Measurements from ENCODE around the gene NEDD4L.

NEDD4L gene

DNA sequence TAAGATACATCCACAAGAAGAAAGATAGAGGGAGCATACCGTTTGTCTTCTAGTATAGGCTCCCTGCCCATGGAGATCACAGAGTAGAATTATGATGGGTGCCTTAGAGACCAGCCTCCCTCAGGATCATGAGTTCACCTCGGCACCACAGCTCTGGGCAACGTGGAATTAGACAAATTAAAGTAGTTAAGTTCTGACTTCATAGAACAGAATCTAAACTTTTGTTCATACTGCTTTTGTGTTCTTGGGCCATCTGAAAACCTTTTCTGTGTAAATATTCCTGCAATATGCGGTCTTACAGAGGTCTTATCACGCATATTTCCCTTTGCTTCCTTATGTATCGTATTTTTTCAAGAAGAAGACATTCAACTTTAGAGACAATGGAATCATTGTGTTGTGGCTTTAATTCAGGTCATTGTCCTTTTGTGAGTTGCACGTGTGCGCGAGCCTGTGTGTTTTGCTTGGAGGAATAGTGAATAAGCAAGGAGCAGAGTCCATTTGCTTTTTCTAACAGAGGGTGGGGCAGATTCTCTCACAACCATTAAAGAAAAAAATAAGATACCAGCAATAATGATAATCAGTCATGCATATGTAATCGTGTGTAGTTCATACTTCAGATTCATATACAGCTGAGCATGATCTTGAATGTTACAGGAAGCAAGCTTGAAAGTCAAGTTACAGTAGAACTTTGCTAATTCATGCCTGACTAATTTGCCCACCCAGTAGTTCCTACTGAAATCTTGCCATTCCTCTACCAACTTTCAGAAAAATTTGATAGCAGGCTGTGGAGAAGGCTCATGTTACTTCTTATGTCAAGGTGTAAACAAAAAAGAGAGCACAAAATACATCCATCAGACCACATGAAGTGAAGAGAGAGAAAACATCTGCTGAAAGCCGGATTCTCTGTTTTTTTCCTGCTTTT, 243.6 kb downstream of the NEDD4L start:
- DNase-seq (ENCODE audit: low read depth in 3 of 3), result no peak

DNA sequence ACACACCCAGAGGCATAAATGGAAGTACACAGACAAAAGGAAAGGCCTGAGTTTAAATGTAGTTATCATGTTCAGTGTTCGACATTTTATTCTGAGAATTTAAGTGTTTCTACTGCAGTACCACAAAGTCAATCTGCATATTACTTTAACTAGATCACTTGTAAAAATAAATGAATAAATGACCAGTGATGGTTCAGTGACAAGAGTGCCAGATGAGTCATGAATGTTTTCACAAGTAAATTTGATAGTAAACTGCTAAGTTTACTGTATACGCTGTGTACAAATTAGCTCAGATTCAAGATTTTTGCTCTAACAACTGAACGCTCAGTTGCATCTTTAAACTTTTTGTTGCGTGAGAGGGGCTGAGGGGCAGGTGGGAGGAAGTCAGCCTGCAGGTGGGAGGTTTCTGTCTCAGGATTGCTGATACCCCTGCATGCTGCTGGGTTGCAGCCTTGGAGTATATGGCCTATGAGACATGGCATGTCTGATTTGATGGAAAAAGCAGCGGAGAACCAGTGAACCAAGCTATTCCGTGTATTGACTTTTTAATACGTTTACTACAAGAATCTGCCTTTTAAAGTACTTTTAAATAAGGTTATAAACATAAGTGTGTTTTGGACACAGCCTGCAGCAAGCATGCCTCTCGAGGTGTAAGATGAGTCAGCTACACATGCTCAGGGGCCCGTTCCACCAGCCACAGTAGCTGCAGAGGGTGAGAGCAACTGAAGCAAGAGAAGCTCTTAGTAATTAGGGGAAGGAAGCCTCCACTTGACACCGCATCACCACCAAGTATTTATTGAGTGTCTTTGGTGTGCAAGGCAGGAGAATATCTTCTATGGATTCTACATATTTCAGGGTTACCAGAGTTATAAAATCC, 245.1 kb downstream of the NEDD4L start:
- no peak for DNase-seq (ENCODE audit: low read depth in 3 of 3)

DNA sequence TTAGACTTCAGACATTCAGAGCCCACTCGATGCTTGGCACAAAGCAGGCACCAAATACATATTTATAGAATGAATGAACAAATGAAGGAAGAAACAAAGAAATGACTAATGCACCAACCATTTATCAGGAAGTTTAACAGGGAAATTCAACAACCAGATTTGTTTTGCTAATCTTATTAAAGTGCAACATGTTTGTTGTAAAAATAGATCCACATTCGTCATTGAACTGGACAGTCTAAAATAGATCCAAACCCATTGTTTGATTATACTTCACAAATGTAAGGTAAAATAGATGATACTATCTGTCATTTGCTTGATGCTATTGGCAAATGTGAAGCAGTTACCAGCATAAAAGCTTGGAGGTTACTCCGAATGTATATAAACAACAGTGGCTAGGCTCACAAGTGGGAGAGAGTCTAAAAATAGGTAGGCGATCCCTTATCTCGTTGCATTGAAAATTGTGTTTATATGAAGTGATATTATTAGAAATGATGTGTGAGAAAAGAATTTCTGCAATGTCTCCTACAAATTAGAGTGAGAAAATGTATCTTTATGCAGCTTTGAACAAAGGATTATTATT, 246.2 kb downstream of the NEDD4L start:
- DNase-seq (ENCODE audit: low read depth in 3 of 3), result no peak

DNA sequence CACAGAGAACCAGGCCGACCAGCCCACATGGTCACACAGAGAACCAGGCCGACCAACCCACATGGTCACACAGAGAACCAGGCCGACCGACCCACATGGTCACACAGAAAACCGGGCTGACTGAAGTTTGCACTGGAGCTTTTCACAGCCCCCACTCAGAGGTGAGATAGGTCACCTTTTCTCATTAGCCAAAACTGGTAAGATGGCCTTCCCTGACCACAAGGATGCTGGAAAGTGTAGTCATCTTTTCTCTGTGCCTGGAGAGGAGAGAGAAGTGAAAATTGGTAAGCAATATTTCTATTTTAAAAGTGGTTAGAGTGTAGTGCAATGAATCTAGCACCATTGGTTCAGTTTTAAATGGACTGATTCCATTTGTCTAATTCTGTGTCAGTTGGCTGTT, 247.1 kb downstream of the NEDD4L start:
- no peak for DNase-seq (ENCODE audit: low read depth in 3 of 3)

- DNase-seq (ENCODE audit: low read depth in 3 of 3), result no peak
Observed at GRCh38 chr18:58292638-58293037, 248.6 kb downstream of the NEDD4L start.

DNA sequence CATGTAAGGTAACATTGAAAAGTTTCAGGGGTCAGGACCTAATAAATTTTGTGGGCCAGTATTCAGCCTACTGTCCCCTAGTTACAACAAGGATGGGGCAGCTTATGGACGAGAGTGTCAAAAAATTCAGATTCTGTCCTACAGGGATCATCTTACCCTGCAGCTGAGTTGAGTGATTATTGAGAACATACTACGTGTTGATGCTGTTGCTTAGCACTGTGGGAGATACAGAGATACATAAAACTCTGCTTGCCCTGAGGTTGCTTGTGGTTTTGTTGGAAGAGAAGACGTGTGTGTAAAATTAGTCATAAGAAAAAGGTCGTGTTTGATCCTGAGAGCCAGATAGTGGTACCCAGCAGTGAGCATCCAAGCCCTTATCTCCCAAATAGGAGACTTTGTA, 253.2 kb downstream of the NEDD4L start:
- no peak for DNase-seq (ENCODE audit: low read depth in 3 of 3)

- DNase-seq (ENCODE audit: low read depth in 3 of 3), result no peak
Observed at GRCh38 chr18:58298251-58299134, 254.5 kb downstream of the NEDD4L start.

- DNase-seq (ENCODE audit: low read depth in 3 of 3), result no peak
Observed at GRCh38 chr18:58299135-58299473, 255.1 kb downstream of the NEDD4L start.

- no peak for DNase-seq (ENCODE audit: low read depth in 3 of 3)
Observed at GRCh38 chr18:58299936-58300335, 255.9 kb downstream of the NEDD4L start.

DNA sequence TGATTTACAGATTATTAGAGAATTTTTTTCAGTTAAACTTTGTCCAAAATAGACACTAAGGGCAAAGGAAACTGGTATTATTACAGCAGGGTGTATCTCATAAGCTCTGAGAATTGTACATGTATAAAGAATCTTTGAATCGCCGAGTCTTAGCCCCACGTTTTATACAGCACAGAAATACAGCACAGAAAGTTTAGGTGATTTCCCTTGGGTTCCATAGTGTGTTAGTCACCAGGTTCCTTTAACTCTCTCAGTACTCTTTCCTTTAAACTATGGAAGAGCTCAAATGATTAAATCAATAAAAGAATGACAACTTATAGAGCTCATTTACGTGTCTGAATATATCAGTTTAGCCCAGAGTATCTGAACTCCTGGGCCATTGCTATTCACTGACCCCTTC, 256.8 kb downstream of the NEDD4L start:
- DNase-seq (ENCODE audit: low read depth in 3 of 3), result no peak

GRCh38 chr18:58302811-58303210, 258.8 kb downstream of the NEDD4L start:
- DNase-seq (ENCODE audit: low read depth in 3 of 3), result no peak

GRCh38 chr18:58303363-58303762, 259.3 kb downstream of the NEDD4L start:
- no peak for DNase-seq (ENCODE audit: low read depth in 3 of 3)

- no peak for DNase-seq (ENCODE audit: low read depth in 3 of 3)
Observed at GRCh38 chr18:58305792-58306191, 261.8 kb downstream of the NEDD4L start.

GRCh38 chr18:58307441-58307840, 263.4 kb downstream of the NEDD4L start:
- DNase-seq (ENCODE audit: low read depth in 3 of 3), result no peak

GRCh38 chr18:58308463-58308862, 264.4 kb downstream of the NEDD4L start:
- no peak for DNase-seq (ENCODE audit: low read depth in 3 of 3)

- no peak for DNase-seq (ENCODE audit: low read depth in 3 of 3)
Observed at GRCh38 chr18:58309099-58309498, 265.1 kb downstream of the NEDD4L start.

DNA sequence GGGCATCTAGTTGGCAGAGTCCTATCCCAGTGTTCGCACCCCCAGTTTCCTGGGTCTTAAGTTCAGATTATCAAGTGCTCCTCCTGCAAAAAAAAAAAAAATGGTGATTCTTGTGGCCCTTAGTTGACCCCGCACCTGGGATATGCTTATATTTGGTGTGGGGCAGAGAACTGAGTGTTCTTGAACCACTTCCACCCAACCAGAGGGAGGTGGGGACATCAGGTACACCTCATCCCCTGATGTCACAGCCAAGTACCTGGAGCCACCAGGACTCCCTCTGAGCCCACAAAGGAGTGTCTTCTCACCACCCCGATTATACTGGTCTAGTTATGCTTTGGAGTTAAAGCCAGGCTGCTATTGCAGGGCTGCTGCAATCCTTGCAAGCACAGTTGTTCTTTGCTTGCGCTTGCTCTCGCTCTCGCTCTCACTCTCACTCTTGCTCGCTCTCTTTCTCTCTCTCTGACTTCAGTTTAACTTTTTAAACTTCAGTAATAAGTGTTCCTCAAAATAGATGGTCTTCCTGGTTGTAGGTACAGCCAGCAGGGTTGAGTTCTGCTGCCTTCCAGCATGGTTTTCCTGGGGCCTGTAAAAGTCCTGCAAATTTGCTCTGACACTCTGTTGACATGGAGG, 265.7 kb downstream of the NEDD4L start:
- DNase-seq (ENCODE audit: low read depth in 3 of 3), result no peak

DNA sequence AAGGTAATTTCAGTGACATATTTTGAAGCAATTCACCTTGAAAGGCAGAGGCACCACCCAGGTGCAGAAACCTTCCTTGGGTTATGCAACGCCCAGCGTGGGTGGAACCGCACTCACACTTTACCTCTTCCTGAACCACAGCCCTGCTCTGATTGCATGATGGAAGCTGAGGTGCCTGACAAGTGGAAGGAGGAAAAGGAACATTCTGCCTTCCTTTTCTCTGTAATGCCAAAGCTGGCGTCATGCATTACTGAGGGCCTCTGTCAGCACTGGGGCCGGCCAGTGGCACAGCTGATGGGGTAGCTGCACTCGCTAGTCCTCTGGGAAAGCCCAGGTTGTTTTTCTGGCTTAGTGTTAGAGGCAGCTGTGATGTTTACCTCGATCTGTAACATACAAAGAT, 266.5 kb downstream of the NEDD4L start:
- DNase-seq (ENCODE audit: low read depth in 3 of 3), result peak in 1 of 3 experiments; percentile 55

DNA sequence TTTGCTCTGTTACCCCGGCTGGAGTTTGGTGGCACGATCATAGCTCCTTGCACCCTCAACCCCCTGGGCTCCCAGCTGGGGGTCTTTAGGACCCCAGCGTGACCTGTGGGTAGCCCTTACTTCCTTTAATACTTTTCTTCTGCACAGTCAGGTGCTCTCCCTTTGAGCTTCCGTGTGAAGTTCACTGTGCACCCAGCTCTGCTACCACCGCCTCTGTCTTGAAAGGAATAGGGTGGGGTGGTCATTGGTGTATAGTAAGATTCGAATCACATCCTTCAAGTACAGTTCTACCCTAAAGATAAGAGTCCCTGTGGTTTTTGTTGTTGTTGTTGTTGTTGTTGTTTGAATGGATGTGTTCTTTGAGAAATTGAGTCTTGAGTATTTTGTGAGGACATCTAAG, 267.4 kb downstream of the NEDD4L start:
- DNase-seq (ENCODE audit: low read depth in 3 of 3), result no peak

- DNase-seq (ENCODE audit: low read depth in 3 of 3), result no peak
Observed at GRCh38 chr18:58313491-58314032, 269.5 kb downstream of the NEDD4L start.

GRCh38 chr18:58314284-58314683, 270.3 kb downstream of the NEDD4L start:
- no peak for DNase-seq (ENCODE audit: low read depth in 3 of 3)

All from stimulated activated CD4-positive, alpha-beta T cell treated with anti-CD3 and anti-CD28 coated beads, TNF-alpha, amount 100 ng/mL, for 24 hours (primary cell).